SH-SY5Y (cell line): ENCODE measurements around the gene LMF1.

Experiments used
- GATA2 ChIP-seq: IDR thresholded peaks from 2 replicates; pipeline ENCODE4 v1.6.1; 2011; ENCODE audit warnings: mild to moderate bottlenecking, low read depth, low read length
- GATA3 ChIP-seq: IDR thresholded peaks from 2 replicates; pipeline ENCODE4 v1.6.1; 2011; ENCODE audit warnings: low read depth, mild to moderate bottlenecking, low read length, moderate library complexity

DNA sequence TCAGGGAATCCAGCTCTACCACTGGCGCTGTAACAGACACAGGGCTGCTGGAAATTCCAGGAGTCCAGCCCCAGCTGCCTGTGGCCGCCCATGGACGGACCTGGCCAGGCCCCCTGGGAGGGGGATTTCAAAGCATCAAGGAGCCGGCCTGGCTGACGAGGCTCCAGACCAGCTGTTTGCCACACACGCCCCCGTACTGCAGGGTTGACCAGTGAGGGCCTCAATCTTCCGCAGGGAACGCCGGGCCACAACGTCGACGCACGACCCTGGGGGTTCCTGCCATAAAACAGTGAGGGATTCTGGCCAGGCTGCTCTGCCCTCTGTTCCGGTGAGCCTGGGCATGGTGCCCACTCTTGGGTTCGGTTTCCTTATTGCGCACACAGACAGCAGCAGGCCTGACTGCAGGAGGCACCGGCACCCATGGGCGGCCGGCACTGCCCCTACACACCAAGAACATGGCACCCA lies 3.7 kb downstream of the LMF1 start:
- TF ChIP-seq GATA2 (no peak), GATA3 (no peak)
